Stimulated activated CD8-positive, alpha-beta memory T cell treated with anti-CD3 and anti-CD28 coated beads, Interleukin-12 subunit alpha, Interleukin-12 subunit beta, amount 100 ng/mL, for 1 hour (primary cell): Measurements from ENCODE around the gene GRK6.

Source experiments
- DNase-seq: peaks from one replicate; pipeline ENCODE4 v3.0.0-alpha.2; 2020; ENCODE audit warnings: low read depth

The GRK6 gene

GRCh38 chr5:177426566-177427210 lies at the start of gene GRK6:
Gene GRK6 (plus strand): TSS chr5:177426676. CDS start chr5:177426846, 170 bp downstream.
- DNase-seq = no peak

DNA sequence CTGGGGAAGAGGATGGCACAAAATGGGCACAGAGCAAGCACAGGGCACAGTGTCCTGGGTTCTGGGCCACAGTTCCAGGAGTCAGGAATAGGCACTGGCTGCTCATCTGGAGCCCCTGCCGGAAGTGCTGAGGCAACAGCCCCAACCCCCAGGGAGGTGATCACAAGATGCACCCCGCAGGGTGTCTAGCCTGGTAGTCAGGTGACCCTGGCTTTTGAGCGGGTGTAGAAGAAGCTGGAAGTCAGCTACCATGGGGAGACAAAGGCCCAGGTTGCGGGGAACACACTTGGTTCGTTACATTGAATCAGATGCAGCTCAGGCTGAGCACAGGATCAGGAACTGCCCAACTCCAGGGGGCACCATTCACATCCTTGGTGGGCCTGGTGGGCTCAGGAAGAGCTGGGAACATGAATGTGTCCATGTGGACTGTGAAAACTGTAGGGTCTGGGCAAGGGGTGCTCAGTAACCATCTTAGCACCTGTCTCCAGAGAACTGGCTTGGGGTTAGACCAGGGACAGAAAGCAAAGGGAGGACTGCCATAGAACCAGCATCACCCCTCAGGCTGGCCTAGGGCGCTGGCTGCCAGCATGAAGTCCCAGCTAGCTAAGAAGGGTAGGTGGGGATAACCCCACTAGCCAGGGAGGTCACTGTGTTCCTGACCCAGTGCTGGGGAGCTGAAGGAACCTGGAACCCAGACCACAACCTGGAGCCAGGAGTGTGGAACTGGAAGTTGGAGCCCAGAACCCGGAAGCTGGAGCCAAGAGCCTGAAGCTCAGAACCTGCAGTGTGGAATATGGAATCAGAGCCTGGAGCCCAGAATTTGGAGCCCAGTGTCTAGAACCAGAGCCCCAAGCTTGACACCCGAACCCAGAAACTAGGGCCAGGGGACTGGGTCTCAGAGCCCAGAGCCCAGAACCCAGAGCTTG lies 48.4 kb upstream of the GRK6 start:
- no peak for DNase-seq

- DNase-seq = no peak
Observed at GRCh38 chr5:177378884-177379883, 47.3 kb upstream of the GRK6 start.

DNA sequence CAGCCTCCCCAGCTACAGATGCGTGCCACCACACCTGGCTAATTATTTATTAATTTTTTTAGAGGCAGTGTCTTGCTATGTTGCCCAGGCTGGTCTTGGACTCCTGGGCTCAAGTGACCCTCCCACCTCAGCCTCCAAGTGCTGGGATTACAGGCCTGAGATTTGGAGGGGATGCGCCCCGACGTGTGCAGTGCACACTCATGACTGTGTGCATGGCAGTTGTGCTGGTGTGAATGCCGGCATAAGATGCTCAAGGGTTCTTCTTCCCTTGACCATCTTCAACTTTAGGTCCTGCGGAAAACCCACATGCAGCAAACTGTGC lies 45.7 kb upstream of the GRK6 start:
- DNase-seq = no peak

- no peak for DNase-seq
Observed at GRCh38 chr5:177382423-177383029, 44.0 kb upstream of the GRK6 start.

GRCh38 chr5:177383181-177383580 lies 43.3 kb upstream of the GRK6 start:
- no peak for DNase-seq

DNA sequence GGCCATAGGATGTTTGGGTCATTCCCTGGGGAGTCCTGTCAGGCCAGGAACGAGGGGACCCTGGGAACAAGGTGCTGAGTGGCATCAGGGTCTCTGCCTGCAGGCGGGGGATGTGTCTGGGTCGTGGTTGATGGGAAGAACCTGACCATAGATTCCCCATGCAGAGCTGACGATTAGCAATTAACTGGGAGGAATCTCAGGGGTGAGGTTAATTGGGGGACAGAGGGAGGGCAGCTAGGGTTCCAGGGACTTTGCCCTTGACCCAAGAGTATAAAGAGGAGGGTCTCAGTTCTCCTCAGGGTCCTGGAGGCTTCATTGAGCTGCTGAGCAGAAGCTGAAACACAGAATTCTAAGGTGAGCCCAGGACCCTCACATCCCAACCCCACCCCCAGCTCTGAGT lies 42.3 kb upstream of the GRK6 start, which contains the start of gene SLC34A1:
TSS of gene SLC34A1 (plus strand) at position 301 of the 400 bp plus-strand sequence. CDS start 1,308 bp downstream, outside the sequence.
- no peak for DNase-seq

GRCh38 chr5:177385720-177386119 lies 40.8 kb upstream of the GRK6 start:
- no peak for DNase-seq

DNA sequence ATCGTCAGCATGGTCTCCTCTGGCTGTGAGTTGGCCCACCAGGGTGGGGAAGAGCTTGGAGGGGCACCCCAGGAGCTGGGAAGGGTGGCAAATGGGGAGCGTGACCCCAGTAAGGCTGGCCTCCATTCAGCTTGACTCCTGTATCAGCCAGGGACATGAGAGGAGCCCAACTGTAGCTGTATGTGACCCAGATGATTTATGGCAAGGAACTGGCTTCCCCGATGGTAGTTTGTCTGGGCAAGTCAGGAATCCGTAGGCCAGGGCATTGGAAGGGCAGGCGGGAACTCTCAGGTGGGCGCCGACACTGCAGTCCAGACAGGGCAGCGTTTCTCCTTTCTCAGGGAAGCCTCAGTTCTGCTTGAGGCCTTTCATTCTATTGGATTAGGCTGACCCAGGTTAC lies 39.9 kb upstream of the GRK6 start:
- no peak for DNase-seq

DNA sequence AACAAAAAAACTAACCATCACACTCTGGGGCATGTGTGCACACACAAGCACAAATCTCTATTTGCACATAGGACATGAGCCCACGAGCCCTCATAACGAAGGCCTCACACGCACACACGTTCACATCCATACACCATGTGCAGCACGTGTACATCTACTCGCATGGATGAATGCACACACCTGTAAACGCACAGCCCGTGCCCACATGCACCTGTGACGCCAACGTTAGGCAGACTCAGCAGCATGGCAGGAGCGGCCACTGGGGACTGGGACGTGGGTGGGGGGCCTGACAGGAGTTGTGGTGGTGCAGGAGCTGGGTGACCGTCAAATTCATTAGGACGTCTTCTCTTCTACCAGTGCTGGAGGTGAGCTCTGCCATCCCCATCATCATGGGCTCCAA lies 39.1 kb upstream of the GRK6 start:
- DNase-seq = no peak

- no peak for DNase-seq
Observed at GRCh38 chr5:177388521-177389052, 37.9 kb upstream of the GRK6 start.

DNA sequence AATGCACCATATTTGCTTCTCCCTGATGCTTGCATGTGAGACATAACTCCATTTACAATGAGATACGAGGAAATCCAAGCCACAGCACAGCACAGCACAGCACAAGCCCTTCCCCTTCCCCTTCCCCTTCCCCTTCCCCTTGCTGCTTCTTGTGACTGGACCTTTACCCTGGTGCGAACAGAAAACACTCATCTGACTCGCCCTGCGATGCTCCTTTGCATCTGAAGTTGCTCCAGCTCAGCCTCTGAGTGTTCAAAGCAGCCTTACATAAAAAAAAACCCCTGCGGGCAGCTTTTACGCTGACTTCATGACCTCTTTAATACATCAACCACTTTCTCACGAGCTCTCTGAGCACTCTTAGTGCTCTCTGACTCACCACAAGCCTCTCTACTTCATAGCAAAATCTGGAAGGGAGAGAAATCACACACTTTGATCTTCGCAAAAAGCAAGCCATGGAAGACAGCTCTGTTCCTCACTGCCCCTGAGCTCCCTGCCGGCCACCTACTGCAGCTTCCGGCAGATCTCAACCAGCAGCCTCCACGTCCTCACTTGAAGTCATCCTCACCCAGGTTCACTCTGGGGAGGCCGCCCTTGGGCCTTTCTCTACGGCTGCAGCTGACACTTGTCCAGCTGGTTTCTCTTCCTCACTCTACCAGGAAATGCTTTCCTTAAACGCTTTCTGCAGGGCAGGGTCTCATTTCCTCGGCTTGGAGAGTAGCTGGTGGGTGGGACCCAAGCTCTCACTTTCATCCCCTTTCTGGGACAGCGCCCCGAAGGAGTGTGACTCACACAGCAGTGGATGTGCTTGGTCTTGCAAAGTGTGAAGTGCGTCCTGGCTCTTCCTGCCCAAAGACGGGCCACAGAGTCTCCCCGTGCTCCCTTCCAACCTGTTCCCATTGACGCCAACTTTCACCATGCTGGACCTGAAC lies 37.0 kb upstream of the GRK6 start:
- DNase-seq = no peak

DNA sequence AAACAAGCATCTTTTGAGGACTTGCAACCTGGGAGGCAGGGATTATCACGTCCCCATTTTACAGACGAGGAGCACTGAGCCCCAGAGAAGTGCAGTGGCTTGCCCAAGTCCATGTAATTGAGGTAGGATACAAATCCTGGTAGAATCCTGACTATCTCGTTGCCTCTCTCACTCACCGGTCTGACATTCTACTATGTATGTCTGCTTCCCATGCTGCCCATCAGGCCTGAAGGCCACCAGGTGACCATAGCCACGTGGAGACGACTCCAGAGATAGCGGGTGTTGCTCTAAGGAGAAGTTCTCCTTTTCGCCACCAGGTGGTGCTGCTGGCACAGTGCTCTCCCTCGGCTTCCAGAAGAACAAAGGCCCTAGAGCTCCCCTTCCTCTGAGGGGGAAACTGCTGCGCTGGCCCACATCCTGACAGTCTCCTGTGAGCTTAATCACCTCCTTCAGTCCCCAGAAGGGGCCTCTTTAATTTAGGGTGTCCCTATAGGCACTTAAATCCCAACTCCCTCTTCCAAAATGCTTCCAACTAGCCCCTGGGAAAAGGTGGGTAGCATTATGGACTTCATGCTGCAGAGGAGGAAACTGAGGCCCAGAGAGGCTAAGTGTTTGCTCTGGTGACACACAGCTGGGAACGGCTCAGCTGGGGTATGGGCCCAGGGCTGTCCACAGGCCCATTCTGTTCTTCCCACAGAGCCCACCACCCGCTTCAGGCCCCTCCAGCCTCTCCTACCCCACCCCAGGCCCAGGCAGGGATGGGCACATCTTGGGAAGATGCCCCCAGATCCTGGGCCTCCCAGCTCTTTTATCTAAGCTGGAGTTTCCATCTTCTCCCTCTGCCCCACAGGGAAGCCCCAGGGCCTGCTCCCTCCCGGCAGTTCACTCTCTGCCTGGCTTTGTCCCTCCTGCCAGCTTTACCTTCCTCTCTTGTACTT lies 35.8 kb upstream of the GRK6 start:
- DNase-seq = peak; percentile 79

- no peak for DNase-seq
Observed at GRCh38 chr5:177392765-177393164, 33.7 kb upstream of the GRK6 start.

GRCh38 chr5:177393206-177393765 lies 33.2 kb upstream of the GRK6 start:
- DNase-seq = no peak

DNA sequence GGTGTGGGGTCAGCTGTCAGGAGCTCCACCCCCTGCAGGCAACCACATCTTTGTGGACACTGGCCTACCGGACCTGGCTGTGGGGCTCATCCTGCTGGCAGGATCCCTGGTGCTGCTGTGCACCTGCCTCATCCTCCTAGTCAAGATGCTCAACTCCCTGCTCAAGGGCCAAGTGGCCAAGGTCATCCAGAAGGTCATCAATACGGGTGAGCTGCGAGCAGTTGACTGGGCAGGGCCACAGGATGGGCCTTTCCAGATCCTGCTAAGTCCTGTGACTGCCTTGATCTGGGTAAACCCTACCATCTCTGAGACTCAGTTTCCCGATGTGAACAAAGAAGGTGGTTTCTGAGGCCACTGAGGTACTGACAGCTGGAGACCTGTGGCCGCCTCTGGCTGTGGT lies 32.5 kb upstream of the GRK6 start:
- DNase-seq = no peak

DNA sequence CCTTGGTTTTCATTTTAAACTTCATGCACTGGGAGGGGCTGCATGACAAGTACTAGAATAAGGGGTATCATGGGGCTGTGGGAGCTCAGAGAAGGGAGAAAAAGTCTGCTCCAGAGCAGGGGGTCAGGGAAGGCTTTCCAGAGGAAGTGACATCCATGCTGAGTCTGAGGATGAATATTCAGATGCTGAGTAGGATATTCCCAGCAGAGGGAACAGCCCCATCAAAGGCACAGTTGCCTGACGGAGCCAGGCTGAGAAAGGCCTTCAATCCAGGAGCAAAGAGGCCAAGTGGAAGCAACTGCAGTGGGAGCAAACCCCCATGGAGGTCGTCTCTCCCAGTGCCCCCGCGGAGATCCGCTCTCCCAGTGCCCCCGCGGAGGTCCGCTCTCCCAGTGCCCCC lies 30.4 kb upstream of the GRK6 start:
- no peak for DNase-seq

- DNase-seq = no peak
Observed at GRCh38 chr5:177396807-177397206, 29.7 kb upstream of the GRK6 start.

- DNase-seq = no peak
Observed at GRCh38 chr5:177397875-177398390, 28.5 kb upstream of the GRK6 start.
